GM12878 (cell line): ENCODE data around the gene DNASE1. TPM values are rescaled to one million over a fixed set of nuclear protein-coding genes. Genes with fewer than 3 reads are reported as not detected.

Experiments
- BCLAF1 ChIP-seq: fragments of 450-650 bp; IDR thresholded peaks from 2 replicates; pipeline ENCODE4 v1.6.1; 2017; ENCODE audit warnings: antibody characterized with exemption, mild to moderate bottlenecking, moderate library complexity
- BMI1 ChIP-seq: fragments of 450-650 bp; IDR thresholded peaks from 2 replicates; pipeline ENCODE4 v1.6.1; 2016; ENCODE audit warnings: mild to moderate bottlenecking, moderate library complexity, borderline replicate concordance
- CUX1 ChIP-seq: IDR thresholded peaks from 2 replicates; pipeline ENCODE4 v1.6.1; 2012; ENCODE audit warnings: improper control_type of control experiment, low read depth, low read length; ENCODE audit not compliant: insufficient replicate concordance
- IKZF1 ChIP-seq: fragments of 450-650 bp; conservative IDR thresholded peaks from 2 replicates; pipeline ENCODE4 v1.6.1; 2017; ENCODE audit warnings: antibody characterized with exemption, mild to moderate bottlenecking
- RB1 ChIP-seq: fragments of 450-650 bp; formaldehyde crosslinking; IDR thresholded peaks from 2 replicates; pipeline ENCODE4 v1.6.1; 2017; ENCODE audit warnings: mild to moderate bottlenecking, borderline replicate concordance
- RFX5 ChIP-seq: IDR thresholded peaks from 2 replicates; pipeline ENCODE4 v1.6.1; 2011; ENCODE audit warnings: low read depth, low read length, improper control_type of control experiment
- SMARCA5 ChIP-seq: fragments of 450-650 bp; IDR thresholded peaks from 2 replicates; pipeline ENCODE4 v1.6.1; 2017; ENCODE audit warnings: mild to moderate bottlenecking
- SREBF1 ChIP-seq: IDR thresholded peaks from 2 replicates; pipeline ENCODE4 v1.6.1; 2012; ENCODE audit warnings: mild to moderate bottlenecking, low read length
- TAF1 ChIP-seq: IDR thresholded peaks from 2 replicates; pipeline ENCODE4 v1.6.1; 2011; ENCODE audit warnings: mild to moderate bottlenecking, low read depth, low read length, borderline replicate concordance
- TCF7 ChIP-seq: IDR thresholded peaks from 2 replicates; pipeline ENCODE4 v1.6.1; 2014; ENCODE audit warnings: antibody characterized with exemption, borderline replicate concordance
- ZBTB4 ChIP-seq: fragments of 450-650 bp; formaldehyde crosslinking; IDR thresholded peaks from 2 replicates; pipeline ENCODE4 v1.4.0; 2022; ENCODE audit warnings: mild to moderate bottlenecking, moderate library complexity
- ZNF687 ChIP-seq: fragments of 450-650 bp; IDR thresholded peaks from 2 replicates; pipeline ENCODE4 v1.6.1; 2017; ENCODE audit warnings: mild to moderate bottlenecking, moderate library complexity
- ZZZ3 ChIP-seq: IDR thresholded peaks from 2 replicates; pipeline ENCODE4 v1.6.1; 2011; ENCODE audit warnings: low read depth; ENCODE audit not compliant: control insufficient read depth, insufficient read length
- polyA plus RNA-seq, 11 experiments: library from polyadenylated mRNA; depleted of rRNA in 4 of 11; unstranded in 6 of 11; stranded (reverse) in 5 of 11; fragments of >200 nt; fragmentation: Nextera tagmentation in 4 of 11; fragmentation: Illumina TruSeq in 1 of 11; extraction: Ambion mirVana in 4 of 11; extraction: Trizol in 1 of 11; gene quantifications; 1 replicate in 1 of 11; 2 replicates in 10 of 11; pipeline versions ENCODE4 v1.2.1 to v1.2.3, GENCODE V29; 2011 to 2016; ENCODE audit warnings: inconsistent platforms in 2 of 11, missing spikeins in 2 of 11, low read depth in 1 of 11
- total RNA-seq, 4 experiments: library from RNA; depleted of rRNA in 3 of 4; stranded (reverse); fragments of >200 nt in 3 of 4; fragmentation: Illumina TruSeq in 1 of 4; extraction: Trizol in 1 of 4; gene quantifications; 2 replicates each; pipeline versions ENCODE4 v1.2.1 to v1.2.3, GENCODE V29; 2013 to 2021

Gene DNASE1
- total and polyA plus RNA-seq, 10 of the 15 experiments (the other 5 are each of a cell fraction or from before 2014, with no cell fraction given): 0.23 to 12.0 (median 7.9) TPM

- TF ChIP-seq BCLAF1 (no peak), ZZZ3 (no peak), CUX1 (no peak), TCF7 (no peak), SMARCA5 (no peak), ZBTB4 (CRISPR knock-in tag) (no peak), ZNF687 (0 out of 2 replicates have a peak, but pooled peaks have one; percentile 22), BMI1 (no peak), TAF1 (0 out of 2 replicates have a peak, but pooled peaks have one; percentile 17), IKZF1 (0 out of 2 replicates have a peak, but pooled peaks have one; percentile 10), SREBF1 (no peak), RFX5 (no peak), RB1 (no peak)
Measured at GRCh38 chr16:3637371-3637923, 17.0 kb upstream of the DNASE1 start (continued).
